HG02678 (cell line): ENCODE results near the gene NUDT2.
"Not testable (repeated sequence)": the region's sequence is repeated elsewhere in the genome, so short reads cannot be mapped to it uniquely, and the experiment has no call there.

Experiments used
- ATAC-seq: cut with Tn5 transposase; IDR thresholded peaks from one replicate; pipeline ENCODE4 v1.9.1; 2021; ENCODE audit warnings: mild to moderate bottlenecking, moderate library complexity; ENCODE audit not compliant: unreplicated experiment

Gene NUDT2

GRCh38 chr9:34334916-34335315, 5.5 kb downstream of the NUDT2 start:
- ATAC-seq: no peak

DNA sequence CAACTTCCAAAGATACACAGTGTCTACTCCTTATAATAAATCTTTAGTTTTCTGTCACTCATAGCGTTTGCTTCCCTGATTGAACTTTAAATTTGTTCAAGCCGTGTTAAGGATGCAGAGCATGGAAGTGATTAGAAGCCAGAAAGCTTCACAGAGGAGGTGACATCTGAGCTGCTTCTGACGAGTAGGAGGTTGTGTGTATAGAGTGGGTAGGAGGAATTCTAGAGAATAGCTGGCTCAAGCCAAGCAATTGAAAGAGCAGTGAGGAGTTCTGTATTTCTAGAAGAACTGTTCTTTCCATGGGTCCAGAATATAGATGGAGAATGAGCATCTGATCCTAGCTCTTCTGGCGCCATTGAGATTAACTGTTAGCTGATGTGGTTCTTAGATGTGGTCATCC, 6.0 kb downstream of the NUDT2 start:
- ATAC-seq: no peak

DNA sequence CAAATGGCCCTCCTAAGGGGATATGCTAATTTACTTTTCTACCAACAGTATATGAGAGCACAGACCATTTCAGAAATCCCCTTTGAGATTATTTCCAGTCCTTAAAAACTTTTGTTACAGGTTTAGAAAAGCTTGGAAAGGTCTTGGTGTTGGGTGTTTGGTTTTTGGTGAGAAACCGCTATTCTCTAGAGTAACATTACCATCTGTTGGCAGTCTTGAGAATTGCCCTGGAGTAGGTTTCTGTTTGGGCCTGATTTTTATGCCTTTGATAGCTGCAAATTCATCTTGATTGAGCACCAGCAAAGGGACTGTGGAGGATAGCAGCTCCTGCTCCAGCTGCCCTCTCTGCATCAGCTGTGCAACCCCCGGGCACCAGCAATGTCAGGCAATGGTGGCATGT, 8.0 kb downstream of the NUDT2 start:
- no peak for ATAC-seq

GRCh38 chr9:34338079-34338478, 8.7 kb downstream of the NUDT2 start:
- not testable (repeated sequence) for ATAC-seq

DNA sequence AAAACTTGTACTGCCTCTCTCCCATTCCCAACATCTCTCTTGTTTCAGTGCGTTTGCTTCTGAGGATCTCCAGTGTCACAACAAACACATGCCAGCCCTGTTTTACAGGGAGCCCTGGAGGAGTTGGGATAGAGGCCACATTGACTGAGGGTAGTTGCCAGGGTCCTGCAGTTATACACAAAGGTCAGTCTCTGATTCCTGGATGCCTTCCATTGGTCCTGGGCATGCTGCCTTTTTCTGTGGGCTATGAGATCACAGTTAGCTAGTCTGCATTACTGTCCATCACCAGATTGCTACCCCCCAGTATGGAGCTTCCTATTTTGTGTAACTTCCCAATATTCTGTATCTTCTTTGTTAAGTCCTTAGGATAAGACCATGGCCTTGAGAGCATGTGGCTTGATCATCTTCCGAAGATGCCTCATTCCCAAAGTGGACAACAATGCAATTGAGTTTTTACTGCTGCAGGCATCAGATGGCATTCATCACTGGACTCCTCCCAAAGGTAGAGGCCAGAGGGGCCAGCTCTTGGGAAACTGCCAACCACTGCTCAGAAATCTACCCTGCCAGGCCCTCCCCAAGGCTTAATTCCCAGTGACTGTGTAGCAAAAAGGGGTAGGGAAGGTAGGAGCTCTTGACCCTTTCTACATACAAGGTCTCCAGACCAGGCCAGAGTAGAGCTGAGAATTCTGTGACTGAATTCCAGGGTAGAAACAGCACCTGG, 9.5 kb downstream of the NUDT2 start:
- no peak for ATAC-seq

DNA sequence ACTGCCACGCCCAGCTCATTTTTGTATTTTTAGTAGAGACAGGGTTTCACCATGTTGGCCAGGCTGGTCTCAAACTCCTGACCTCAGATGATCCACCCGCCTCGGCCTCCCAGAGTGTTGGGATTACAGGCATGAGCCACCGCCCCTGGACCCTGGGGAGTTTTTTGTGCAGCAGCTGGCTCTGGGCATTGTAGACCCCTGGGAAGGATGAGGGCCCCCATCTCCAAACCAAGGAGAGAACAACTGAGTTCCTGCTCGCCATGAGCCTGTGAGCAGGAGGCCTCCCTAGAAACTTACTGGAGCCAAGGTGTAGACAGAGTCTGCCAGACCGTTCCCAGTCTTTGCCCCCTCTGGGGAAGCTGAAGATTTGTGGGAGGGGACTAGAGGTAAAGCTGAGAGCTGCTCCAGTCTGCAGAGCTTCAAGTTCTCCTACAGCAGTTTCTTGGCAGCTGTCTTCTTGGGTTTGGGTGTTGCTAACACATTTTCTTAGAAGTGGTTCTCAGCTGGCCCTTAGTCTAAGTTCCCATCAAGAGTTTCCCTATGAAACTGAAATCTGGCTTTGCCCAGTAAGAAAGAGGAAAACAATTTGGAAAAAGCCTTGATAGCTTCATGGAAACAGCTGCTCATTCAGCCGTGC, 12.4 kb downstream of the NUDT2 start:
- no peak for ATAC-seq

DNA sequence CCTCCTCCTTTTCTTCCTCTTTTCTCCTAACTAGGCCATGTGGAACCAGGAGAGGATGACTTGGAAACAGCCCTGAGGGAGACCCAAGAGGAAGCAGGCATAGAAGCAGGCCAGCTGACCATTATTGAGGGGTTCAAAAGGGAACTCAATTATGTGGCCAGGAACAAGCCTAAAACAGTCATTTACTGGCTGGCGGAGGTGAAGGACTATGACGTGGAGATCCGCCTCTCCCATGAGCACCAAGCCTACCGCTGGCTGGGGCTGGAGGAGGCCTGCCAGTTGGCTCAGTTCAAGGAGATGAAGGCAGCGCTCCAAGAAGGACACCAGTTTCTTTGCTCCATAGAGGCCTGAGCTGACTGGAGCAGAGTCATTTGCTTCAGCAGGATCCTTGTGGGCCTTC, 13.7 kb downstream of the NUDT2 start:
- ATAC-seq: no peak

GRCh38 chr9:34343605-34344004, 14.2 kb downstream of the NUDT2 start:
- no peak for ATAC-seq

GRCh38 chr9:34346873-34347799, 17.8 kb downstream of the NUDT2 start:
- no peak for ATAC-seq

- no peak for ATAC-seq
Measured at GRCh38 chr9:34347800-34348158, 18.4 kb downstream of the NUDT2 start.

DNA sequence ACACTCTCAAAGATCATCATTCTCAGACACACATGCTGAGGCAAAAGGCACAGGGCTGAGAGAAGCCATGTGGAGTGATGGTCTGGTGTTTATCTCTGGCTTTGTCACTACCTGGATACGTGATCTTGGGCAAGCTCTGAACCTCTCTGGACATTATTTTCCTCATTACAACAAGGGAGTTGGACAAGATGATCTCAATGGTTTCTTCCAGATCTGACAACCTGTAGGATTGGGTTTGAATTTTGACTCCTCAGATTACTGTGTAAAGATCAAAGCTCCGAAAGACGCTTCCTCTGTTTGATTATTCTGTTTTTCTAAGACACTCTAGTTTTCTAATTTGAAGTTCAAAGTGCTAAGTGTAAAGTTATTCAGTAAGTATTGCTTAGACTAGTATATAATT, 20.0 kb downstream of the NUDT2 start:
- no peak for ATAC-seq

DNA sequence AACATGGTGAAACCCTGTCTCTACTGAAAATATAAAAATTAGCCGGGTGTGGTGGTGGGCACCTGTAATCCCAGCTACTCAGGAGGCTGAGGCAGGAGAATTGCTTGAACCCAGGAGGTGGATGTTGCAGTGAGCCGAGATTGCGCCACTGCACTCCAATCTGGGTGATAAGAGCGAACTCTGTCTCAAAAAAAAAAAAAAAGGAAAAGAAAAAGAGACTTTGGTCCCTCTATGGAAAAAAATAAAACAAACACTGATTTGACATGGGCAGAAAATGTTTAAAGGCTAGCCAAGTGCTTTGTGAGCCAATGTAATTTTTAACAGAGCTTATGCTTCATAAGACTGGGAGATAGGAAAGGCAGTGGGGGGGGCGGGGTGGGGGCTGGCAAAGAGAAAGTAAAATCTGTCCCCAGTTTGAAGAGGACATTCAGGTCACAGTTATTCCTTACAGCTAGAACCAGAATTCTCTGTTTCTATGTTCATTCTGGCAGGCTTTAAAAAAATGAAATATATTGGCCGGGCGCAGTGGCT, 22.8 kb downstream of the NUDT2 start:
- not testable (repeated sequence) for ATAC-seq

- not testable (repeated sequence) for ATAC-seq
Measured at GRCh38 chr9:34352957-34353356, 23.6 kb downstream of the NUDT2 start.

DNA sequence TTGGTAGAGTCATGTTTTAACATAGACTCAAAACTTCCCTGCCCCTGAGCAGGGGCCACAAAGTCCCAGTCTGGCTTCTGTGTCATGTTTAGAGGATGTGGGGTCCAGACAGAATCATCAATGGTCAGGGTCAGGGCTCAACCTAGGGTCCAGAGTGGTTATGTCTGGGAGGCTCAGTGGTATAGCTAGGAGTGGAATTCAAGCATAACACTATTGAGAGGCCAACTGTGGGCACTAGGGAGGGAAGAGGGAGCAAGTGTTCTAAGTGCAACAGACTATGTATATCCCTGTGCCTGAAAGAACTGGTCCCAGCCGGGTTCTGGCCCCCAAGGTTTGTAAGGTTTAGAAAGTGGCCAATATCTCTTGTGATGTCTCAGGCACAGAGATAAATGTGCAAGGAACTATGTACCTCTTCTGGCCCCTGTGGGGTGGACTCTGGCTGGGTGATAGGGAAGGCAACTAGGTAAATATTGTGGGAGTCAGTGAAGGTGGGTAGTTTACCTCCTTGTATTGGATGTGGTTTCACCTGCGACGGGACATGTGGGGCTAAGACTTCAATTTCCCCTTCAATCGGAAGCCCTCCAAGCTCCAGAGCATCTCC, 33.3 kb downstream of the NUDT2 start:
- no peak for ATAC-seq

DNA sequence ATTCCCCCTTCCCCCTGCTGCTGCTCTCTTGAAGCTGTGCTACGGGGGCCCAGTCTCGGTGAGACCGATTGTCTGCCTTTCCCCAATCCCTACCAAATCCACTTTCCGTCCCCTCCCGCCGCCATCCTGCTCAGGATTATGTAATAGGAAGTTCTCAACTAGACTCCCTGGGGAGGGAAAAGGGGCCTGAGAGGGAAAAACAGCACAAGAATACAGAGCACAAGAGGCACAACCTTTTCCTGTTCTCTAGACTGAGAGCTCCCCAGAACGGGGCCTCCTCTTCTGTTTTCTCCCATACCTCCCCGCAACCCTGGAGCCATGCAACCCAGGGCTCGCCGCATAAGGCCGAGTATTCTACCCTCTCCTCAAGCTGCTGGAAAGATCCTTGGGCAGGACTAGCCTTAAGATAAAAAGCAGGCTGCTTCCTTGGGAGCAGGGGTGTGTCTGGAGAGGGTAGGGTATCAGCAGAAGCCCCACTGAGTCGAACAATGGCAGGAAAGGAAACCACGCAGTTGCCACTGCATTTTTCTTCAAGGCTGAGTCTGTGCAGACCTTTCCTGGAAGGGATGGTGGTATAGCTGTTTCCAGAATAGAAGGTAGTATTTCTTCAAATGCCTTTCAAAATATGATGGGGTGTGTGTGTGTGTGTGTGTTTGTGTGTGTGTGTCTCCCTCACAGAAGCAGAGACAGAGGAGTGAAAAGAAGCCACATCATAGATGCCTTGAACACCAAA, 34.4 kb downstream of the NUDT2 start:
- ATAC-seq: no peak

- no peak for ATAC-seq
Measured at GRCh38 chr9:34365282-34365681, 35.9 kb downstream of the NUDT2 start.

DNA sequence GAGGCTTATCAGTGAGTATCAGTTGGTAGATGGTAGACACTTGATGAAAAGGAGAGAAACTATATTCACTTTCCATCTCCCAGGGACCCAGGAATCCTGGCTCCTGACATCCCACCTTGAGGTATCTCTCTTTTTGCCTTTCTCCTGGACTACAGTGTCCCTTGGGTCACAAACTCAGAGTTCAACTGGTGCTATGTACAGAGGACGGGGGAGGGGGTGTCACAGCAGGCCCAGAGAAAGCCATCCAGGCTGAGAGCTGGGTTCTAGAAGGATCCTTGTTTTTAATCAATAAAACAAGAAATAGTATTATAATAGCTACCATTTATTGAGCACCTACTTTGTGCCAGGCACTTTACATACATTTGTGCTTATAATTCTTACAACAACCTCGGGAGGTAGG, 37.0 kb downstream of the NUDT2 start:
- no peak for ATAC-seq

GRCh38 chr9:34367751-34368410, 38.5 kb downstream of the NUDT2 start:
- not testable (repeated sequence) for ATAC-seq

DNA sequence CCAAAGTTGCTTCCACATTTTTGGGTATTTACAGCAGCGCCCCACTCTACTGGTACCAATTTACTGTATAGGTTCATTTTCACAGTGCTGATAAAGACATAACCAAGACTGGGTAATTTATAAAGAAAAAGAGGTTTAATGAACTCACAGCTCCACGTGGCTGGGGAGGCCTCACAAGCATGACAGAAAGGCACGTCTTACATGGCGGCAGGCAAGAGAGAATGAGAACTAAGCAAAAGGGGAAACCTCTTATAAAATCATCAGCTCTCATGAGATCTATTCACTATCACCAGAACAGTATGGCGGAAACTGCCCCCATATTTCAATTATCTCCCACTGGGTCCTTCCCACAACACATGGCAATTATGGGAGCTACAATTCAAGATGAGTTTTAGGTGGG, 39.4 kb downstream of the NUDT2 start:
- ATAC-seq: not testable (repeated sequence)

- ATAC-seq: no peak
Measured at GRCh38 chr9:34369636-34370035, 40.3 kb downstream of the NUDT2 start.
